GM12865 (cell line): ENCODE results near the gene PRR19.

Experiments
- DNase-seq: peaks from one replicate; pipeline ENCODE4 v3.0.0; 2010; ENCODE audit warnings: low read depth
- H3K4me3 ChIP-seq: 2 replicates; pipeline ENCODE4 v1.5.1; 2011; ENCODE audit warnings: mild to moderate bottlenecking, low read depth, low read length, control low read depth
- CTCF ChIP-seq: IDR thresholded peaks from 2 replicates; pipeline ENCODE4 v1.5.1; 2011; ENCODE audit warnings: low read length, control low read depth, low read depth, inconsistent platforms; ENCODE audit not compliant: insufficient read depth; ENCODE audit errors: missing control alignments

Gene PRR19

GRCh38 chr19:42293540-42293939, 8.4 kb upstream of the PRR19 start:
- no peak for TF ChIP-seq CTCF
- DNase-seq: no peak

GRCh38 chr19:42293948-42294347, 8.0 kb upstream of the PRR19 start:
- no peak for DNase-seq
- no peak overlapping the region for H3K4me3 ChIP-seq
- TF ChIP-seq CTCF: no peak

More at GRCh38 chr19:42293540-42293939, 8.4 kb upstream of the PRR19 start:
- H3K4me3 ChIP-seq: no peak overlapping the region

GRCh38 chr19:42294471-42295137, 7.3 kb upstream of the PRR19 start:
- DNase-seq: no peak
- H3K4me3 ChIP-seq: no peak overlapping the region
- TF ChIP-seq CTCF: no peak

GRCh38 chr19:42295342-42295741, 6.6 kb upstream of the PRR19 start:
- no peak for TF ChIP-seq CTCF
- no peak overlapping the region for H3K4me3 ChIP-seq
- DNase-seq: no peak

- DNase-seq: peak; percentile 84
- TF ChIP-seq CTCF: peak; percentile 98
- H3K4me3 ChIP-seq: no peak overlapping the region
These were observed 6.0 kb upstream of the PRR19 start for GRCh38 chr19:42295831-42296525.

DNA sequence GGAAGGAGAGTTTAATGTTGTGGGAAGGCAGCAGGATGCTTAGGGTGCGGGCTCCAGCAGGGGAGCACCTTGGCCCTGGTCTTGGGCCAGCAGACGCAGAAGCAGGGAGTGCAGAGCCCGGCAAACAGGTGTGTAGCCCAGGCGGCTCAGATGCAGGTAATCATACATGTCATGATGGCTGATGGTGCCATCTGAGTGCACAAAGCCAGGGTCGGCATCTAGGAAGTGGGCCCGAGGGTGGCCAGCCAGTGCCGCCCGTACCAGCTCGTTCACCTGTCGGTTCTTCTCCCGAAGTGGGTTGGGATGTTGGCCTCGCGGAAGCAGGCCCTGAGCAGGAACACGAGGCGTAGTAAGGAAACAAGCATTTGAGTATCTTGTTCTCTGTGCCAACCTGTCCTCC, 4.9 kb upstream of the PRR19 start:
- H3K4me3 ChIP-seq: no peak overlapping the region
- DNase-seq: no peak
- TF ChIP-seq CTCF: no peak
